Tibial artery (tissue), 4 donors: ENCODE data around the gene RSKR.
"Not testable (repeated sequence)": the region's sequence is repeated elsewhere in the genome, so short reads cannot be mapped to it uniquely, and the experiment has no call there.

Experiments
- DNase-seq, 2 donors: peaks; one replicate each; pipeline ENCODE4 v3.0.0-alpha.2; 2019
- H3K27ac ChIP-seq, 2 donors: fragments of 200-600 bp; sonication (generic) in 1 of 2; 1 replicate in 1 of 2; 2 replicates in 1 of 2; pipeline ENCODE4 v1.5.1; 2018 to 2019; ENCODE audit warnings: mild to moderate bottlenecking in 1 of 2
- H3K27me3 ChIP-seq, 2 donors: fragments of 200-600 bp; sonication (generic) in 1 of 2; one replicate each; pipeline versions ENCODE4 v1.5.1 to v1.6.0; 2016 to 2019
- H3K36me3 ChIP-seq, 3 donors: fragments of 200-600 bp; sonication (generic) in 2 of 3; one replicate each; pipeline ENCODE4 v1.5.1; 2016 to 2019; ENCODE audit warnings: mild to moderate bottlenecking in 2 of 3
- H3K4me1 ChIP-seq, 4 donors: fragments of 200-600 bp; sonication (generic) in 2 of 4; 1 replicate in 3 of 4; 2 replicates in 1 of 4; pipeline ENCODE4 v1.5.1; 2016 to 2019
- H3K4me3 ChIP-seq, 2 donors: fragments of 200-600 bp; sonication (generic) in 1 of 2; 1 replicate in 1 of 2; 2 replicates in 1 of 2; pipeline ENCODE4 v1.5.1; 2018 to 2019; ENCODE audit warnings: mild to moderate bottlenecking in 2 of 2
- H3K9me3 ChIP-seq, 3 donors: fragments of 200-600 bp; sonication (generic) in 1 of 3; one replicate each; pipeline ENCODE4 v1.5.1; 2016 to 2019
- intact Hi-C: fragments of 100-400 bp; cut with DNase I; formaldehyde crosslinking; loops from one replicate; pipeline ENCODE4 v1.15.0; 2023; ENCODE audit warnings: low total_unique reads
- TF ChIP-seq, protein P1 (sequence below), 2 experiments: fragments of 200-600 bp in 1 of 2; fragments of 450-650 bp in 1 of 2; IDR thresholded peaks; one replicate each; pipeline ENCODE4 v1.5.1; 2017 to 2019; ENCODE audit warnings: antibody characterized with exemption in 2 of 2, mild to moderate bottlenecking in 1 of 2, moderate library complexity in 1 of 2

The RSKR gene

GRCh38 chr17:28578246-28579195 lies 35.5 kb downstream of the RSKR start:
- Histone ChIP-seq H3K36me3 (peaks cover 0 to 5% (median 0%) of the 10 kb centered on the region in 3 donors), H3K27ac (no peak overlapping the region), H3K9me3 (no peaks in the 10 kb centered on the region), H3K4me1 (peaks cover 0 to 16% (median 4%) of the 10 kb centered on the region in 4 donors), H3K4me3 (no peak overlapping the region), H3K27me3 (no peaks in the 10 kb centered on the region)
- DNase-seq = no peak
- intact Hi-C loops = no loop called here
- TF ChIP-seq, protein P1, sequence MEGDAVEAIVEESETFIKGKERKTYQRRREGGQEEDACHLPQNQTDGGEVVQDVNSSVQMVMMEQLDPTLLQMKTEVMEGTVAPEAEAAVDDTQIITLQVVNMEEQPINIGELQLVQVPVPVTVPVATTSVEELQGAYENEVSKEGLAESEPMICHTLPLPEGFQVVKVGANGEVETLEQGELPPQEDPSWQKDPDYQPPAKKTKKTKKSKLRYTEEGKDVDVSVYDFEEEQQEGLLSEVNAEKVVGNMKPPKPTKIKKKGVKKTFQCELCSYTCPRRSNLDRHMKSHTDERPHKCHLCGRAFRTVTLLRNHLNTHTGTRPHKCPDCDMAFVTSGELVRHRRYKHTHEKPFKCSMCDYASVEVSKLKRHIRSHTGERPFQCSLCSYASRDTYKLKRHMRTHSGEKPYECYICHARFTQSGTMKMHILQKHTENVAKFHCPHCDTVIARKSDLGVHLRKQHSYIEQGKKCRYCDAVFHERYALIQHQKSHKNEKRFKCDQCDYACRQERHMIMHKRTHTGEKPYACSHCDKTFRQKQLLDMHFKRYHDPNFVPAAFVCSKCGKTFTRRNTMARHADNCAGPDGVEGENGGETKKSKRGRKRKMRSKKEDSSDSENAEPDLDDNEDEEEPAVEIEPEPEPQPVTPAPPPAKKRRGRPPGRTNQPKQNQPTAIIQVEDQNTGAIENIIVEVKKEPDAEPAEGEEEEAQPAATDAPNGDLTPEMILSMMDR (IDR thresholded peaks at IDR 0.05) = no peak

GRCh38 chr17:28577466-28577824 lies 36.5 kb downstream of the RSKR start:
- intact Hi-C loops = no loop called here
- Histone ChIP-seq H3K4me3 (no peak overlapping the region), H3K27ac (peak overlapping the region in 1 of 2 donors; percentile 47)

GRCh38 chr17:28576758-28577465 lies 37.1 kb downstream of the RSKR start, which contains the start of gene ALDOC:
ALDOC (minus strand) TSS chr17:28576895; CDS start chr17:28575532, 1,363 bp downstream.
- Histone ChIP-seq H3K27ac (peak within 1 kb of the TSS; percentile 19 to 47), H3K4me1 (peaks cover 0 to 24% (median 12%) of the 10 kb centered on the region in 4 donors), H3K9me3 (no peaks in the 10 kb centered on the region), H3K36me3 (no peaks in the 10 kb centered on the region), H3K4me3 (peak within 1 kb of the TSS; percentile 26 to 38), H3K27me3 (no peaks in the 10 kb centered on the region)
- TF ChIP-seq, protein P1 (IDR thresholded peaks at IDR 0.05) = no peak
- intact Hi-C loops = no loop called here
- peak; percentile 98 for DNase-seq

More at GRCh38 chr17:28577466-28577824, 36.5 kb downstream of the RSKR start:
- DNase-seq = no peak
- Histone ChIP-seq H3K9me3 (no peaks in the 10 kb centered on the region), H3K36me3 (no peaks in the 10 kb centered on the region), H3K27me3 (no peaks in the 10 kb centered on the region), H3K4me1 (peaks cover 0 to 19% (median 8%) of the 10 kb centered on the region in 4 donors)
- TF ChIP-seq, protein P1 (IDR thresholded peaks at IDR 0.05) = no peak

- DNase-seq, H3K27ac ChIP-seq, H3K9me3 ChIP-seq, intact Hi-C loops, H3K36me3 ChIP-seq, H3K27me3 ChIP-seq, H3K4me3 ChIP-seq: not testable (repeated sequence)
- peaks cover 0 to 27% (median 13%) of the 10 kb centered on the region in 4 donors for H3K4me1 ChIP-seq
Observed at GRCh38 chr17:28576016-28576415, 38.0 kb downstream of the RSKR start.

DNA sequence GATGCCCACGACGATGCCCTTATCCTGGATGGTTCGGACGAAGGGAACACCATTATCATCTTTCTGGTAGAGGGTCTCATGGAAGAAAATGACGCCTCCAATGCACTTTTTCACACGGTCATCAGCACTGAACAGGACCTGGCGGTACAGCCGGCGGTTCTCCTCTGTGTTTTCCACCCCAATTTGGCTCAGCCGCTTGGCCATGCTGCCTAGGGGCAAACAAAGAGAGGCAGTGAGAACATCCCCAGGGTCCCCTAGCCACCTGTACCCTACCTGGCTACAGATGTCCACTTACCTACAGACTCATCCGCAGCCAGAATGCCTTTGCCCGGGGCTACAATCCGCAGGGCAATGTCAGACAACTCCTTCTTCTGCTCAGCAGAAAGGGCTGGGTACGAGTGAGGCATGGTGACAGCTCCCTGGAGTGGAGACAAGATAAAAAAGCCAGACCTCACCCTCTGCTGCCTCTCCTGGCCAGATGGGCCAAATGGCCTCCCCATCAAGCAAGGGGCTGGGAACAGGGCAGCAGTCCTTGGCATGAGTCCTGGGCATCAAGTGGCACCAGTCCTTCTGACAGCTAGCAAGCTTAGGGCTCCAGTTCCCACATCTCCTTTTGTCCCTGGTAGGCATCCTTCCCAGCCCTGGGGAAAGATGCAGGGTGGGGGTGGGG lies 38.7 kb downstream of the RSKR start:
- DNase-seq = no peak
- TF ChIP-seq, protein P1 (IDR thresholded peaks at IDR 0.05) = no peak
- peaks cover 0 to 29% (median 17%) of the 10 kb centered on the region in 4 donors for H3K4me1 ChIP-seq
- no peak overlapping the region for H3K27ac ChIP-seq
- no peak overlapping the region for H3K4me3 ChIP-seq
- intact Hi-C loops = no loop called here
- no peaks in the 10 kb centered on the region for H3K27me3 ChIP-seq
- no peaks in the 10 kb centered on the region for H3K9me3 ChIP-seq
- H3K36me3 ChIP-seq = no peaks in the 10 kb centered on the region
